SK-MEL-5 (cell line): ENCODE data around the gene KRT20. TPM values are rescaled to one million over a fixed set of nuclear protein-coding genes. Genes with fewer than 3 reads are reported as not detected.
"Not testable (repeated sequence)": the region's sequence is repeated elsewhere in the genome, so short reads cannot be mapped to it uniquely, and the experiment has no call there.

Source experiments
- DNase-seq: peaks from one replicate; pipeline ENCODE4 v3.0.0-alpha.2; 2016; ENCODE audit warnings: low read depth, low spot score
- in situ Hi-C: cut with HindIII; loops from 2 replicates; pipeline ENCODE4 v1.10.0; 2016; ENCODE audit warnings: low sequenced_read_pairs, high pct_unique_total_duplicates, low pct_unique_long_range_greater_than_20kb
- total RNA-seq: library from RNA; depleted of rRNA; stranded (reverse); fragments of >200 nt; shearing (Covaris generic); gene quantifications from 2 replicates; pipeline ENCODE4 v1.2.3, GENCODE V29; 2014

Gene KRT20
- total RNA-seq, 1 experiment from 2014 or later, result not detected

GRCh38 chr17:40864661-40865390 lies 20.2 kb downstream of the KRT20 start:
- in situ Hi-C loops, result no loop called here
- DNase-seq, result peak; percentile 30

- DNase-seq, result no peak
- in situ Hi-C loops, result no loop called here
These were observed 21.9 kb downstream of the KRT20 start for GRCh38 chr17:40862985-40863733.

- DNase-seq, result no peak
- in situ Hi-C loops, result no loop called here
These were observed 25.5 kb downstream of the KRT20 start for GRCh38 chr17:40859536-40859935.

GRCh38 chr17:40858667-40859066 lies 26.4 kb downstream of the KRT20 start:
- in situ Hi-C loops, DNase-seq: not testable (repeated sequence)

- in situ Hi-C loops, result no loop called here
- no peak for DNase-seq
These were observed 27.5 kb downstream of the KRT20 start for GRCh38 chr17:40857535-40857934.

- in situ Hi-C loops, result no loop called here
- peak; percentile 59 for DNase-seq
These were observed 30.7 kb downstream of the KRT20 start for GRCh38 chr17:40854175-40854814.

GRCh38 chr17:40852364-40852763 lies 32.7 kb downstream of the KRT20 start:
- no peak for DNase-seq
- in situ Hi-C loops, result no loop called here

- in situ Hi-C loops, result no loop called here
- DNase-seq, result no peak
These were observed 34.6 kb downstream of the KRT20 start for GRCh38 chr17:40850293-40850972.

GRCh38 chr17:40849723-40850122 lies 35.3 kb downstream of the KRT20 start:
- DNase-seq, result no peak

GRCh38 chr17:40848583-40849235 lies 36.3 kb downstream of the KRT20 start:
- DNase-seq, result no peak
- in situ Hi-C loops, result no loop called here

More at GRCh38 chr17:40849723-40850122, 35.3 kb downstream of the KRT20 start:
- in situ Hi-C loops, result no loop called here

GRCh38 chr17:40846515-40847144 lies 38.4 kb downstream of the KRT20 start:
- in situ Hi-C loops, result no loop called here
- no peak for DNase-seq

GRCh38 chr17:40844671-40845107 lies 40.4 kb downstream of the KRT20 start:
- in situ Hi-C loops, result no loop called here
- no peak for DNase-seq

GRCh38 chr17:40843242-40843641 lies 41.8 kb downstream of the KRT20 start:
- no peak for DNase-seq
- in situ Hi-C loops, result no loop called here

GRCh38 chr17:40841246-40841645 lies 43.8 kb downstream of the KRT20 start:
- in situ Hi-C loops, result no loop called here
- no peak for DNase-seq

- in situ Hi-C loops, result no loop called here
- no peak for DNase-seq
These were observed 45.8 kb downstream of the KRT20 start for GRCh38 chr17:40839194-40839593.

GRCh38 chr17:40836020-40836419 lies 49.0 kb downstream of the KRT20 start:
- no peak for DNase-seq
- in situ Hi-C loops, result no loop called here

- DNase-seq, result no peak
- in situ Hi-C loops, result no loop called here
These were observed 51.2 kb downstream of the KRT20 start for GRCh38 chr17:40833882-40834281.
